Measurements from ENCODE around the gene ARHGAP30.

ARHGAP30 gene

GRCh38 chr1:161083748-161084596 is 14.3 kb upstream of the ARHGAP30 start:
- H3K27me3 Mint-ChIP-seq = peaks cover 6 to 11% of the 10 kb centered on the region in 2 donors
- no peak overlapping the region for H3K27ac Mint-ChIP-seq
- H3K36me3 Mint-ChIP-seq (ENCODE audit: insufficient read depth) = no peaks in the 10 kb centered on the region
- H3K4me3 Mint-ChIP-seq = no peak overlapping the region
- no peak for DNase-seq
- no peak for ATAC-seq (replicated peaks)
- peaks cover 0 to 2% of the 10 kb centered on the region in 2 donors for H3K4me1 Mint-ChIP-seq (ENCODE audit: low read depth in 2 of 2)
- no peaks in the 10 kb centered on the region for H3K9me3 Mint-ChIP-seq

- peak; percentile 51 for ATAC-seq (replicated peaks)
Measured at GRCh38 chr1:161082996-161083747, 13.5 kb upstream of the ARHGAP30 start.

GRCh38 chr1:161082483-161082882 is 12.8 kb upstream of the ARHGAP30 start:
- Mint-ChIP-seq H3K27ac (peak overlapping the region in 1 of 2 donors; percentile 35), H3K36me3 (ENCODE audit: insufficient read depth) (no peaks in the 10 kb centered on the region), H3K4me3 (no peak overlapping the region), H3K9me3 (no peaks in the 10 kb centered on the region), H3K4me1 (ENCODE audit: low read depth in 2 of 2) (peaks cover 0 to 2% of the 10 kb centered on the region in 2 donors), H3K27me3 (peaks cover 6 to 11% of the 10 kb centered on the region in 2 donors)
- DNase-seq (no peak), ATAC-seq (replicated peaks) (no peak)

More at GRCh38 chr1:161082996-161083747, 13.5 kb upstream of the ARHGAP30 start:
- DNase-seq = no peak
- Mint-ChIP-seq H3K27ac (no peak overlapping the region), H3K4me1 (ENCODE audit: low read depth in 2 of 2) (peaks cover 0 to 2% of the 10 kb centered on the region in 2 donors), H3K27me3 (peaks cover 6 to 11% of the 10 kb centered on the region in 2 donors), H3K36me3 (ENCODE audit: insufficient read depth) (no peaks in the 10 kb centered on the region), H3K9me3 (no peaks in the 10 kb centered on the region), H3K4me3 (no peak overlapping the region)

- H3K36me3 Mint-ChIP-seq (ENCODE audit: insufficient read depth) = no peaks in the 10 kb centered on the region
- no peaks in the 10 kb centered on the region for H3K4me1 Mint-ChIP-seq (ENCODE audit: low read depth in 2 of 2)
- DNase-seq (no peak), ATAC-seq (replicated peaks) (no peak)
- no peak overlapping the region for H3K27ac Mint-ChIP-seq
- no peaks in the 10 kb centered on the region for H3K9me3 Mint-ChIP-seq
- H3K27me3 Mint-ChIP-seq = peaks cover 6 to 11% of the 10 kb centered on the region in 2 donors
- no peak overlapping the region for H3K4me3 Mint-ChIP-seq
Measured at GRCh38 chr1:161081519-161081918, 11.8 kb upstream of the ARHGAP30 start.

- H3K4me3 Mint-ChIP-seq = no peak overlapping the region
- no peaks in the 10 kb centered on the region for H3K36me3 Mint-ChIP-seq (ENCODE audit: insufficient read depth)
- DNase-seq (no peak), ATAC-seq (replicated peaks) (no peak)
- peaks cover under 1 to 3% of the 10 kb centered on the region in 2 donors for H3K27me3 Mint-ChIP-seq
- no peak overlapping the region for H3K27ac Mint-ChIP-seq
- H3K4me1 Mint-ChIP-seq (ENCODE audit: low read depth in 2 of 2) = no peaks in the 10 kb centered on the region
- H3K9me3 Mint-ChIP-seq = no peaks in the 10 kb centered on the region
Measured at GRCh38 chr1:161080441-161081405, 11.0 kb upstream of the ARHGAP30 start.

- no peak overlapping the region for H3K4me3 Mint-ChIP-seq
- H3K36me3 Mint-ChIP-seq (ENCODE audit: insufficient read depth) = no peaks in the 10 kb centered on the region
- H3K27ac Mint-ChIP-seq = no peak overlapping the region
- ATAC-seq (replicated peaks) (no peak), DNase-seq (no peak)
- H3K27me3 Mint-ChIP-seq = no peaks in the 10 kb centered on the region
- no peaks in the 10 kb centered on the region for H3K4me1 Mint-ChIP-seq (ENCODE audit: low read depth in 2 of 2)
- H3K9me3 Mint-ChIP-seq = no peaks in the 10 kb centered on the region
Measured at GRCh38 chr1:161079436-161080110, 9.9 kb upstream of the ARHGAP30 start.

- Mint-ChIP-seq H3K27me3 (no peaks in the 10 kb centered on the region), H3K4me1 (ENCODE audit: low read depth in 2 of 2) (peaks cover 0 to 3% of the 10 kb centered on the region in 2 donors), H3K4me3 (no peak overlapping the region), H3K27ac (no peak overlapping the region), H3K36me3 (ENCODE audit: insufficient read depth) (no peaks in the 10 kb centered on the region), H3K9me3 (no peaks in the 10 kb centered on the region)
- DNase-seq (no peak), ATAC-seq (replicated peaks) (no peak)
Measured at GRCh38 chr1:161077426-161077825, 7.7 kb upstream of the ARHGAP30 start.

- Mint-ChIP-seq H3K27ac (no peak overlapping the region), H3K4me1 (ENCODE audit: low read depth in 2 of 2) (peaks cover 5 to 8% of the 10 kb centered on the region in 2 donors), H3K36me3 (ENCODE audit: insufficient read depth) (no peaks in the 10 kb centered on the region), H3K4me3 (no peak overlapping the region), H3K27me3 (no peaks in the 10 kb centered on the region), H3K9me3 (no peaks in the 10 kb centered on the region)
- no peak for DNase-seq
- ATAC-seq (replicated peaks) = no peak
Measured at GRCh38 chr1:161076410-161076809, 6.7 kb upstream of the ARHGAP30 start.

GRCh38 chr1:161074676-161075368 is 5.1 kb upstream of the ARHGAP30 start:
- Mint-ChIP-seq H3K27ac (peak overlapping the region in 1 of 2 donors; percentile 79), H3K4me1 (ENCODE audit: low read depth in 2 of 2) (peaks cover 5 to 15% of the 10 kb centered on the region in 2 donors), H3K27me3 (no peaks in the 10 kb centered on the region), H3K36me3 (ENCODE audit: insufficient read depth) (peaks cover 2% of the 10 kb centered on the region), H3K4me3 (no peak overlapping the region), H3K9me3 (no peaks in the 10 kb centered on the region)
- ATAC-seq (replicated peaks) (no peak), DNase-seq (no peak)

- no peak overlapping the region for H3K27ac Mint-ChIP-seq
- no peak for DNase-seq
- H3K27me3 Mint-ChIP-seq = no peaks in the 10 kb centered on the region
- H3K4me3 Mint-ChIP-seq = no peak overlapping the region
- peaks cover 12 to 21% of the 10 kb centered on the region in 2 donors for H3K4me1 Mint-ChIP-seq (ENCODE audit: low read depth in 2 of 2)
- H3K36me3 Mint-ChIP-seq (ENCODE audit: insufficient read depth) = peaks cover 12% of the 10 kb centered on the region
- ATAC-seq (replicated peaks) = no peak
- H3K9me3 Mint-ChIP-seq = no peaks in the 10 kb centered on the region
Measured at GRCh38 chr1:161073474-161074121, 3.9 kb upstream of the ARHGAP30 start.

- Mint-ChIP-seq H3K4me1 (ENCODE audit: low read depth in 2 of 2) (peaks cover 19 to 27% of the 10 kb centered on the region in 2 donors), H3K27me3 (no peaks in the 10 kb centered on the region), H3K36me3 (ENCODE audit: insufficient read depth) (peaks cover 19% of the 10 kb centered on the region), H3K27ac (peak overlapping the region in 1 of 2 donors; percentile 91), H3K9me3 (no peaks in the 10 kb centered on the region), H3K4me3 (no peak overlapping the region)
- DNase-seq (no peak), ATAC-seq (replicated peaks) (no peak)
Measured at GRCh38 chr1:161072751-161073449, 3.2 kb upstream of the ARHGAP30 start.
